ENCODE data around the gene RBCK1.

DNA sequence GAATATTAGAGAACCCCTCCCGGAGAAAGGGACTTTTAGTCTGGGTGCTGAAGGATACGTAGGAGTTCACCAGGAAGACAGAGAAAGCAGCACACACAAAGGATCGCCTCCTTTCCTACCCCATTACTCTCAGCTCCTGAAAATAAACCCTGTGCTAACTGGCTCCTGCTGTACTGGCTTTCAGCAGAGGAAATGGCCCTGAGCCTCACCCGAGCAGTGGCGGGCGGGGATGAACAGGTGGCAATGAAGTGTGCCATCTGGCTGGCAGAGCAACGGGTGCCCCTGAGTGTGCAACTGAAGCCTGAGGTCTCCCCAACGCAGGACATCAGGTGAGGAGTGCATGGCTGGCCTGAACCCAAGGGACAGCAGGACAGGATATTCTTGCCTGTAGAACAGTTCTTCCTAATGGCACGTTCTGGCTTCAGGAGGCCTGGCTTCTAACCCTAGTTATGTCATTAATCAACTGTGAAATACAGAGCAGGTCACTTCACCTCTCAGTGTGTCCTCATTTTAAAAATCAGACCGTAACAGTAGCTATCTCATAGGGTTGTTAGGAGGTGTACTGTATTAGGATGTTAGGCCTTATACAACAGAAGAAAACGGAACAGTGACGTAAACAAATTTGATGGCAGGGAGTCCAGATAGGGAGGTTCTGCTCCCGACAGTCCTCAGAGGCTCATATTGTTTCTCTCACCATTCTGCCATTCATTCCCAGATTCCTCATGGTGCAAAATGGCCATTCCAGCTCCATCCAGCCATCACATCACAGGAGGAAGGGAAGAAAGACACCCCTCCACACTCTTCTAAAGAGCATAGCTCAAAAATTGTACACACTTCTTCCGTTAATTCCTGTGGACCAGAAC lies 1.8 kb downstream of the RBCK1 start:
- no peak for TF ChIP-seq ESRRG (CRISPR knock-in tag; IDR thresholded peaks at IDR 0.05)
- TF ChIP-seq, protein P1, sequence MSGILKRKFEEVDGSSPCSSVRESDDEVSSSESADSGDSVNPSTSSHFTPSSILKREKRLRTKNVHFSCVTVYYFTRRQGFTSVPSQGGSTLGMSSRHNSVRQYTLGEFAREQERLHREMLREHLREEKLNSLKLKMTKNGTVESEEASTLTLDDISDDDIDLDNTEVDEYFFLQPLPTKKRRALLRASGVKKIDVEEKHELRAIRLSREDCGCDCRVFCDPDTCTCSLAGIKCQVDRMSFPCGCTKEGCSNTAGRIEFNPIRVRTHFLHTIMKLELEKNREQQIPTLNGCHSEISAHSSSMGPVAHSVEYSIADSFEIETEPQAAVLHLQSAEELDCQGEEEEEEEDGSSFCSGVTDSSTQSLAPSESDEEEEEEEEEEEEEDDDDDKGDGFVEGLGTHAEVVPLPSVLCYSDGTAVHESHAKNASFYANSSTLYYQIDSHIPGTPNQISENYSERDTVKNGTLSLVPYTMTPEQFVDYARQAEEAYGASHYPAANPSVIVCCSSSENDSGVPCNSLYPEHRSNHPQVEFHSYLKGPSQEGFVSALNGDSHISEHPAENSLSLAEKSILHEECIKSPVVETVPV (CRISPR knock-in tag; IDR thresholded peaks at IDR 0.05), result no peak
- TF ChIP-seq, protein P2, sequence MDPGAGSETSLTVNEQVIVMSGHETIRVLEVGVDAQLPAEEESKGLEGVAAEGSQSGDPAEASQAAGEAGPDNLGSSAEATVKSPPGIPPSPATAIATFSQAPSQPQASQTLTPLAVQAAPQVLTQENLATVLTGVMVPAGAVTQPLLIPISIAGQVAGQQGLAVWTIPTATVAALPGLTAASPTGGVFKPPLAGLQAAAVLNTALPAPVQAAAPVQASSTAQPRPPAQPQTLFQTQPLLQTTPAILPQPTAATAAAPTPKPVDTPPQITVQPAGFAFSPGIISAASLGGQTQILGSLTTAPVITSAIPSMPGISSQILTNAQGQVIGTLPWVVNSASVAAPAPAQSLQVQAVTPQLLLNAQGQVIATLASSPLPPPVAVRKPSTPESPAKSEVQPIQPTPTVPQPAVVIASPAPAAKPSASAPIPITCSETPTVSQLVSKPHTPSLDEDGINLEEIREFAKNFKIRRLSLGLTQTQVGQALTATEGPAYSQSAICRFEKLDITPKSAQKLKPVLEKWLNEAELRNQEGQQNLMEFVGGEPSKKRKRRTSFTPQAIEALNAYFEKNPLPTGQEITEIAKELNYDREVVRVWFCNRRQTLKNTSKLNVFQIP (CRISPR knock-in tag; IDR thresholded peaks at IDR 0.05; ENCODE audit: borderline replicate concordance, low read depth), result no peak
- TF ChIP-seq, protein P3, sequence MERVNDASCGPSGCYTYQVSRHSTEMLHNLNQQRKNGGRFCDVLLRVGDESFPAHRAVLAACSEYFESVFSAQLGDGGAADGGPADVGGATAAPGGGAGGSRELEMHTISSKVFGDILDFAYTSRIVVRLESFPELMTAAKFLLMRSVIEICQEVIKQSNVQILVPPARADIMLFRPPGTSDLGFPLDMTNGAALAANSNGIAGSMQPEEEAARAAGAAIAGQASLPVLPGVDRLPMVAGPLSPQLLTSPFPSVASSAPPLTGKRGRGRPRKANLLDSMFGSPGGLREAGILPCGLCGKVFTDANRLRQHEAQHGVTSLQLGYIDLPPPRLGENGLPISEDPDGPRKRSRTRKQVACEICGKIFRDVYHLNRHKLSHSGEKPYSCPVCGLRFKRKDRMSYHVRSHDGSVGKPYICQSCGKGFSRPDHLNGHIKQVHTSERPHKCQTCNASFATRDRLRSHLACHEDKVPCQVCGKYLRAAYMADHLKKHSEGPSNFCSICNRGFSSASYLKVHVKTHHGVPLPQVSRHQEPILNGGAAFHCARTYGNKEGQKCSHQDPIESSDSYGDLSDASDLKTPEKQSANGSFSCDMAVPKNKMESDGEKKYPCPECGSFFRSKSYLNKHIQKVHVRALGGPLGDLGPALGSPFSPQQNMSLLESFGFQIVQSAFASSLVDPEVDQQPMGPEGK (CRISPR knock-in tag; IDR thresholded peaks at IDR 0.05; ENCODE audit: borderline replicate concordance), result no peak

All from SK-N-SH treated with all-trans-retinoic acid at 6 μM for 48 hours (cell line).